SIG-M5 treated with dmso at 0.1 percent for 504 hours (cell line): ENCODE results near the gene SH2B3.

Source experiments
- DNase-seq: peaks from one replicate; lab custom pipeline; 2025; ENCODE audit not compliant: unreplicated experiment; lab: John Stamatoyannopoulos, UW

Gene SH2B3

GRCh38 chr12:111443086-111443485 is 37.4 kb downstream of the SH2B3 start:
- DNase-seq, result no peak

GRCh38 chr12:111443586-111443985 is 37.9 kb downstream of the SH2B3 start:
- DNase-seq, result peak; percentile 48

GRCh38 chr12:111444314-111444924 is 38.7 kb downstream of the SH2B3 start:
- DNase-seq, result no peak

GRCh38 chr12:111444925-111445725 is 39.4 kb downstream of the SH2B3 start:
- peak; percentile 89 for DNase-seq

- no peak for DNase-seq
Measured at GRCh38 chr12:111445726-111446581, 40.2 kb downstream of the SH2B3 start.

GRCh38 chr12:111446631-111447570 is 41.2 kb downstream of the SH2B3 start:
- DNase-seq, result no peak

GRCh38 chr12:111447571-111448265 is 42.0 kb downstream of the SH2B3 start:
- no peak for DNase-seq

GRCh38 chr12:111448266-111448830 is 42.6 kb downstream of the SH2B3 start:
- no peak for DNase-seq

- no peak for DNase-seq
Measured at GRCh38 chr12:111448846-111449790, 43.4 kb downstream of the SH2B3 start.

- no peak for DNase-seq
Measured at GRCh38 chr12:111450676-111451075, 45.0 kb downstream of the SH2B3 start.

GRCh38 chr12:111451232-111451631 is 45.5 kb downstream of the SH2B3 start:
- no peak for DNase-seq

GRCh38 chr12:111451649-111452129 is 46.0 kb downstream of the SH2B3 start:
- DNase-seq, result peak; percentile 80

- DNase-seq, result no peak
Measured at GRCh38 chr12:111453071-111453989, 47.6 kb downstream of the SH2B3 start.

- DNase-seq, result no peak
Measured at GRCh38 chr12:111454311-111454710, 48.6 kb downstream of the SH2B3 start.

- DNase-seq, result no peak
Measured at GRCh38 chr12:111454716-111455447, 49.2 kb downstream of the SH2B3 start.

GRCh38 chr12:111455448-111456320 is 50.0 kb downstream of the SH2B3 start:
- no peak for DNase-seq
